Loucy (cell line): ENCODE data around the gene RAB31.

Source experiments
- EZH2phosphoT487 ChIP-seq: fragments of 200-600 bp; IDR thresholded peaks from 2 replicates; pipeline ENCODE4 v1.6.1; 2018; ENCODE audit warnings: antibody characterized with exemption, mild to moderate bottlenecking, moderate library complexity, borderline replicate concordance
- TF ChIP-seq, protein P1 (sequence below): fragments of 200-600 bp; sonication (generic); conservative IDR thresholded peaks from 2 replicates; pipeline ENCODE4 v1.5.1; 2014; ENCODE audit warnings: mild to moderate bottlenecking, antibody characterized with exemption, low read length

DNA sequence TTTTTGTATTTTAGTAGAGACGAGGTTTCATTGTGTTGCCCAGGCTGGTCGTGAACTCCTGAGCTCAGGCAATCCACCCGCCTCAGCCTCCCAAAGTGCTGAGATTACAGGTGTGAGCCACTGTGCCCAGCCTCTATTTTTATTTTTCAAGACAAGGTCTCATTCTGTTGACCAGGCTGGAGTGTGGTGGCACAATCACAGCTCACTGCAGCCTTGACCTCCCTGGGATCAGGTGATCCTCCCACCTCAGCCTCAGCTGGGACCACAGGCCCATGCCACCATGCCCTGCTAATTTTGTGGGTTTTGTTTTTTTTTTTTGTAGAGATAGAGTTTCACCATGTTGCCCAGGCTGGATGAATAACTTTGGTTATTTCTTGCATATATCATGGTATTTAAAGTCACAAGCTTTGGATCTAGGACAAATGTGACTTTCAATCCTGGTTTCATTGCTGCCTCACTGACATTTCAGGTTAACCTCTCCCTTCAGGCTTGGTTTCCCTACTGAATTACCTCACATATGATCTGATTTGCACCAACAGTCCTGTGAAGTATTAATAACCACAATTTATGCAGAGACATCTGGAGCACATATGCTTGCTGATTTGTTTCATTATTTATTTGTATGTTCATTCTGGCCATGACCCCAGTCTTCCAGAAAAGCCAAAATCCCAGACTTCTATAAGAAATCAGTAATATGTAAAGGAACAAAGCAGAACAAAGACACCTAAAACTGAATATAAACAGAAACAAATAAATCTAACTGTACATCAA is 17.5 kb upstream of the RAB31 start:
- TF ChIP-seq, protein P1, sequence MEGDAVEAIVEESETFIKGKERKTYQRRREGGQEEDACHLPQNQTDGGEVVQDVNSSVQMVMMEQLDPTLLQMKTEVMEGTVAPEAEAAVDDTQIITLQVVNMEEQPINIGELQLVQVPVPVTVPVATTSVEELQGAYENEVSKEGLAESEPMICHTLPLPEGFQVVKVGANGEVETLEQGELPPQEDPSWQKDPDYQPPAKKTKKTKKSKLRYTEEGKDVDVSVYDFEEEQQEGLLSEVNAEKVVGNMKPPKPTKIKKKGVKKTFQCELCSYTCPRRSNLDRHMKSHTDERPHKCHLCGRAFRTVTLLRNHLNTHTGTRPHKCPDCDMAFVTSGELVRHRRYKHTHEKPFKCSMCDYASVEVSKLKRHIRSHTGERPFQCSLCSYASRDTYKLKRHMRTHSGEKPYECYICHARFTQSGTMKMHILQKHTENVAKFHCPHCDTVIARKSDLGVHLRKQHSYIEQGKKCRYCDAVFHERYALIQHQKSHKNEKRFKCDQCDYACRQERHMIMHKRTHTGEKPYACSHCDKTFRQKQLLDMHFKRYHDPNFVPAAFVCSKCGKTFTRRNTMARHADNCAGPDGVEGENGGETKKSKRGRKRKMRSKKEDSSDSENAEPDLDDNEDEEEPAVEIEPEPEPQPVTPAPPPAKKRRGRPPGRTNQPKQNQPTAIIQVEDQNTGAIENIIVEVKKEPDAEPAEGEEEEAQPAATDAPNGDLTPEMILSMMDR, result no peak
- TF ChIP-seq EZH2phosphoT487, result no peak
